ENCODE measurements around the gene KLC1.

- TF ChIP-seq CTCF (IDR thresholded peaks at IDR 0.05 in 2 of 3, conservative IDR thresholded peaks at IDR 0.05 in 1 of 3; ENCODE audit: borderline replicate concordance in 1 of 3, insufficient read depth in 1 of 3, low read depth in 2 of 3, low read length in 2 of 3) (no peak), SIN3A (IDR thresholded peaks at IDR 0.05; ENCODE audit: low read depth) (no peak), EZH2 (IDR thresholded peaks at IDR 0.05) (no peak), REST (IDR thresholded peaks at IDR 0.05; ENCODE audit: low read depth) (no peak), EGR1 (IDR thresholded peaks at IDR 0.05; ENCODE audit: low read depth) (no peak), ZFX (IDR thresholded peaks at IDR 0.05) (peak; percentile 90), CEBPB (IDR thresholded peaks at IDR 0.05; ENCODE audit: low read depth) (no peak), POLR2A (IDR thresholded peaks at IDR 0.05; ENCODE audit: borderline replicate concordance, extremely low read depth, insufficient read depth, insufficient read length) (peak; percentile 82), EZH2phosphoT487 (IDR thresholded peaks at IDR 0.05; ENCODE audit: borderline replicate concordance) (no peak), YY1 (IDR thresholded peaks at IDR 0.05; ENCODE audit: extremely low read depth, insufficient replicate concordance, low read depth, low read length) (peak; percentile 93), SRF (IDR thresholded peaks at IDR 0.05; ENCODE audit: low read depth) (no peak), TCF7L2 (IDR thresholded peaks at IDR 0.05; ENCODE audit: borderline replicate concordance, extremely low read depth, insufficient read depth, insufficient read length) (no peak)
Measured at GRCh38 chr14:103628684-103629502, at the start of gene KLC1.

All from HCT116 (cell line).